H1 (cell line): Measurements from ENCODE around the gene SCNN1G. TPM values are rescaled to one million over a fixed set of nuclear protein-coding genes. Genes with fewer than 3 reads are reported as not detected.

Experiments used
- CTCF ChIA-PET: fragments of 300-600 bp; sonication (Branson Sonifier 250); formaldehyde crosslinking; loops from one replicate; lab custom pipeline; 2021; ENCODE audit not compliant: partially characterized antibody; lab: Charles Lee
- POLR2A ChIA-PET: fragments of 300-600 bp; sonication (Branson Sonifier 250); formaldehyde crosslinking; loops from one replicate; lab custom pipeline; 2021; ENCODE audit warnings: inconsistent platforms; ENCODE audit not compliant: partially characterized antibody; lab: Charles Lee
- DNase-seq, 2 experiments: peaks; one replicate each; pipeline versions ENCODE4 v3.0.0 to v3.0.0-alpha.2; 2010 to 2022; ENCODE audit warnings: low spot score in 2 of 2, low read depth in 1 of 2, mixed read lengths in 1 of 2
- FAIRE-seq: peaks from 2 replicates; lab custom pipeline; 2011; peaks lifted over from hg19 to GRCh38; lab: Jason Lieb, UNC
- H2AFZ ChIP-seq: 2 replicates; pipeline ENCODE4 v1.8.1; 2012; ENCODE audit warnings: low read length, inconsistent platforms
- H2AK5ac ChIP-seq: 2 replicates; pipeline ENCODE4 v1.6.1; 2013; ENCODE audit warnings: low read depth, low read length
- H2BK120ac ChIP-seq: replicated peaks from 2 replicates; pipeline ENCODE3; 2013; ENCODE audit warnings: low read depth, low read length, inconsistent platforms
- H2BK12ac ChIP-seq: 2 replicates; pipeline ENCODE4 v1.6.1; 2013; ENCODE audit warnings: low read depth, low read length
- H2BK15ac ChIP-seq: 2 replicates; pipeline ENCODE4 v1.6.1; 2013; ENCODE audit warnings: low read length
- H2BK20ac ChIP-seq: 2 replicates; pipeline ENCODE4 v1.6.1; 2013; ENCODE audit warnings: low read length
- H2BK5ac ChIP-seq: 2 replicates; pipeline ENCODE4 v1.6.1; 2013; ENCODE audit warnings: low read depth, low read length
- H3K14ac ChIP-seq: 2 replicates; pipeline ENCODE4 v1.6.1; 2013; ENCODE audit warnings: inconsistent platforms; ENCODE audit not compliant: insufficient read length
- H3K18ac ChIP-seq: 2 replicates; pipeline ENCODE4 v1.6.1; 2013; ENCODE audit warnings: low read length; ENCODE audit errors: extremely low read depth
- H3K23ac ChIP-seq: 2 replicates; pipeline ENCODE4 v1.6.1; 2013; ENCODE audit warnings: inconsistent platforms; ENCODE audit not compliant: insufficient read length
- H3K23me2 ChIP-seq: 2 replicates; pipeline ENCODE4 v1.6.1; 2013; ENCODE audit warnings: low read depth, low read length
- H3K27ac ChIP-seq: 2 replicates; pipeline ENCODE4 v1.6.1; 2011; ENCODE audit warnings: low read depth, low read length, inconsistent platforms
- H3K27me3 ChIP-seq, 4 experiments: replicated peaks in 1 of 4; 1 replicate in 1 of 4; 2 replicates in 3 of 4; pipeline versions ENCODE4 v1.6.1 to v1.8.1; 2011 to 2013; ENCODE audit warnings: low read length in 3 of 4, mild to moderate bottlenecking in 3 of 4, inconsistent platforms in 2 of 4, mixed read lengths in 2 of 4, moderate library complexity in 1 of 4; ENCODE audit not compliant: control insufficient read depth in 3 of 4, insufficient read depth in 3 of 4; ENCODE audit errors: extremely low read depth in 1 of 4
- H3K36me3 ChIP-seq, 4 experiments: 2 replicates each; pipeline versions ENCODE4 v1.6.1 to v1.8.1; 2011 to 2013; ENCODE audit warnings: mild to moderate bottlenecking in 4 of 4, low read length in 3 of 4, moderate library complexity in 2 of 4, control low read depth in 1 of 4, inconsistent platforms in 1 of 4; ENCODE audit not compliant: insufficient read depth in 4 of 4, control insufficient read depth in 2 of 4
- H3K4ac ChIP-seq: replicated peaks from 2 replicates; pipeline ENCODE3; 2013; ENCODE audit warnings: low read length, low read depth, mixed read lengths, inconsistent platforms; ENCODE audit not compliant: insufficient read length
- H3K4me1 ChIP-seq, 4 experiments: replicated peaks in 1 of 4; 1 replicate in 1 of 4; 2 replicates in 3 of 4; pipeline versions ENCODE4 v1.6.1 to v1.8.1; 2011 to 2013; ENCODE audit warnings: low read length in 3 of 4, inconsistent platforms in 2 of 4, mixed read lengths in 1 of 4; ENCODE audit not compliant: insufficient read depth in 4 of 4, control insufficient read depth in 3 of 4
- H3K4me2 ChIP-seq, 2 experiments: 2 replicates each; pipeline versions ENCODE4 v1.6.1 to v1.8.1; 2011 to 2013; ENCODE audit warnings: low read depth in 2 of 2, low read length in 2 of 2, control low read depth in 1 of 2, inconsistent platforms in 1 of 2, mild to moderate bottlenecking in 1 of 2; ENCODE audit not compliant: insufficient read depth in 1 of 2
- H3K4me3 ChIP-seq, 4 experiments: fragments of 200-600, 300-600 bp in 1 of 4; sonication (generic), shearing (Covaris generic), sonication (Bioruptor Twin) in 1 of 4; 2 replicates each; pipeline versions ENCODE4 v1.5.1 to v1.8.1; 2011 to 2016; ENCODE audit warnings: low read length in 4 of 4, low read depth in 3 of 4, control low read depth in 2 of 4, inconsistent platforms in 2 of 4, mild to moderate bottlenecking in 2 of 4, mixed read lengths in 1 of 4, moderate library complexity in 1 of 4; ENCODE audit not compliant: insufficient read depth in 2 of 4; ENCODE audit errors: extremely low read depth in 1 of 4
- H3K56ac ChIP-seq: replicated peaks from 2 replicates; pipeline ENCODE3; 2013; ENCODE audit warnings: low read depth, mild to moderate bottlenecking, mixed read lengths, low read length, inconsistent platforms; ENCODE audit not compliant: insufficient read length
- H3K79me1 ChIP-seq: 2 replicates; pipeline ENCODE4 v1.6.1; 2013; ENCODE audit warnings: low read depth, low read length, control low read depth
- H3K79me2 ChIP-seq, 2 experiments: 2 replicates each; pipeline versions ENCODE4 v1.6.1 to v1.8.1; 2012 to 2013; ENCODE audit warnings: low read length in 2 of 2, mild to moderate bottlenecking in 2 of 2, inconsistent platforms in 1 of 2; ENCODE audit not compliant: insufficient read depth in 2 of 2, control insufficient read depth in 1 of 2
- H3K9ac ChIP-seq, 4 experiments: replicated peaks in 1 of 4; 1 replicate in 1 of 4; 2 replicates in 3 of 4; pipeline versions ENCODE4 v1.6.1 to v1.8.1; 2011 to 2013; ENCODE audit warnings: low read depth in 3 of 4, low read length in 3 of 4, control low read depth in 2 of 4, mild to moderate bottlenecking in 2 of 4, moderate library complexity in 2 of 4, inconsistent platforms in 1 of 4; ENCODE audit errors: extremely low read depth in 1 of 4
- H3K9me3 ChIP-seq, 2 experiments: 2 replicates each; pipeline versions ENCODE4 v1.6.1 to v1.8.1; 2012 to 2013; ENCODE audit warnings: mild to moderate bottlenecking in 2 of 2, moderate library complexity in 2 of 2, control low read depth in 1 of 2, inconsistent platforms in 1 of 2, low read depth in 1 of 2, low read length in 1 of 2, mixed read lengths in 1 of 2; ENCODE audit not compliant: insufficient read depth in 2 of 2
- H4K20me1 ChIP-seq, 2 experiments: replicated peaks in 1 of 2; 2 replicates each; pipeline versions ENCODE3 to v1.8.1; 2011 to 2013; ENCODE audit warnings: inconsistent platforms in 2 of 2, low read length in 2 of 2, mild to moderate bottlenecking in 1 of 2; ENCODE audit not compliant: insufficient read depth in 2 of 2, control insufficient read depth in 1 of 2
- H4K5ac ChIP-seq: 2 replicates; pipeline ENCODE4 v1.6.1; 2013; ENCODE audit warnings: low read length, low read depth, mixed read lengths, inconsistent platforms; ENCODE audit not compliant: insufficient read length
- H4K8ac ChIP-seq: 2 replicates; pipeline ENCODE4 v1.8.0; 2013; ENCODE audit warnings: mild to moderate bottlenecking, moderate library complexity, low read length, inconsistent platforms; ENCODE audit not compliant: insufficient read depth; ENCODE audit errors: extremely low read depth
- H4K91ac ChIP-seq: replicated peaks from 2 replicates; pipeline ENCODE3; 2013; ENCODE audit warnings: low read length, mixed read lengths, inconsistent platforms; ENCODE audit not compliant: insufficient read length
- CREB1 ChIP-seq: IDR thresholded peaks from 2 replicates; pipeline ENCODE4 v1.6.1; 2012; ENCODE audit warnings: inconsistent platforms
- EZH2 ChIP-seq: fragments of 200-600 bp; sonication (generic); IDR thresholded peaks from 2 replicates; pipeline ENCODE4 v1.7.1; 2012; ENCODE audit warnings: low read depth, mild to moderate bottlenecking, moderate library complexity, low read length, inconsistent platforms; ENCODE audit not compliant: severe bottlenecking
- FOSL1 ChIP-seq: IDR thresholded peaks from 2 replicates; pipeline ENCODE4 v1.6.1; 2011; ENCODE audit warnings: mild to moderate bottlenecking, low read depth, low read length, moderate library complexity; ENCODE audit not compliant: insufficient read depth
- MAX ChIP-seq: IDR thresholded peaks from 2 replicates; pipeline ENCODE4 v1.6.1; 2012; ENCODE audit warnings: inconsistent platforms
- POLR2A ChIP-seq, 2 experiments: IDR thresholded peaks; 1 replicate in 1 of 2; 2 replicates in 1 of 2; pipeline ENCODE4 v1.6.1; 2011; ENCODE audit warnings: low read depth in 2 of 2, low read length in 2 of 2, mild to moderate bottlenecking in 2 of 2; ENCODE audit errors: control extremely low read depth in 1 of 2
- RAD21 ChIP-seq, 2 experiments: IDR thresholded peaks in 1 of 2; conservative IDR thresholded peaks in 1 of 2; 2 replicates each; pipeline ENCODE4 v1.6.1; 2011; ENCODE audit warnings: low read depth in 2 of 2, low read length in 2 of 2, improper control_type of control experiment in 1 of 2, inconsistent platforms in 1 of 2, mild to moderate bottlenecking in 1 of 2, moderate library complexity in 1 of 2
- SP2 ChIP-seq: IDR thresholded peaks from 2 replicates; pipeline ENCODE4 v1.6.1; 2012; ENCODE audit warnings: mild to moderate bottlenecking, low read length, inconsistent platforms
- SP4 ChIP-seq: IDR thresholded peaks from 2 replicates; pipeline ENCODE4 v1.6.1; 2012; ENCODE audit warnings: low read length, inconsistent platforms
- TAF1 ChIP-seq: IDR thresholded peaks from 2 replicates; pipeline ENCODE4 v1.6.1; 2011; ENCODE audit warnings: mild to moderate bottlenecking, low read depth, low read length
- TAF7 ChIP-seq: optimal IDR thresholded peaks from 2 replicates; pipeline ENCODE3; 2011; ENCODE audit warnings: low read depth, mild to moderate bottlenecking, inconsistent platforms, low read length, moderate library complexity, borderline replicate concordance
- TBP ChIP-seq: IDR thresholded peaks from 2 replicates; pipeline ENCODE4 v1.6.1; 2011; ENCODE audit warnings: low read depth, low read length, improper control_type of control experiment
- TEAD4 ChIP-seq: IDR thresholded peaks from 2 replicates; pipeline ENCODE4 v1.6.1; 2012; ENCODE audit warnings: low read depth, low read length, inconsistent platforms, mixed read lengths
- YY1 ChIP-seq: IDR thresholded peaks from 2 replicates; pipeline ENCODE4 v1.6.1; 2011; ENCODE audit warnings: low read depth, mild to moderate bottlenecking, low read length
- WGBS, 2 experiments: shearing (Covaris generic) in 1 of 2; methylation state at CpG; one replicate each; pipeline versions ENCODE4 v1.1.6 to v1.1.7; 2013 to 2015; ENCODE audit warnings: low lambda C conversion rate in 2 of 2, mixed read lengths in 2 of 2, inconsistent platforms in 1 of 2, low coverage in 1 of 2, missing lambda C conversion rate in 1 of 2; ENCODE audit not compliant: insufficient replicate concordance in 2 of 2, insufficient coverage in 1 of 2, insufficient read length in 1 of 2; ENCODE audit errors: extremely low coverage in 1 of 2, missing lambda C conversion rate in 1 of 2; 5-methylcytosine and 5-hydroxymethylcytosine counted together
- polyA plus RNA-seq, 7 experiments: library from polyadenylated mRNA; depleted of rRNA in 3 of 7; stranded (reverse) in 5 of 7; unstranded in 2 of 7; fragments of >200 nt in 5 of 7; fragments of 200-250 nt in 2 of 7; gene quantifications; 1 replicate in 5 of 7; 2 replicates in 1 of 7; 4 replicates in 1 of 7; pipeline versions ENCODE4 v1.2.1 to v1.2.3, GENCODE V29; 2011 to 2013; ENCODE audit warnings: missing spikeins in 2 of 7, mixed read lengths in 2 of 7
- total RNA-seq: library from RNA; stranded (reverse); fragmentation: NEBNext Ultra II Directional; extraction: Animal tissue kit (Norgen Biotek cat#: 25700); gene quantifications from 2 replicates; pipeline ENCODE4 v1.2.1, GENCODE V29; 2021
- TF ChIP-seq, protein P1 (sequence below): IDR thresholded peaks from 2 replicates; pipeline ENCODE4 v1.6.1; 2011; ENCODE audit warnings: low read depth, mild to moderate bottlenecking, low read length; ENCODE audit not compliant: insufficient read depth

The SCNN1G gene
- total and polyA plus RNA-seq, 2 of the 8 experiments (the other 6 are each of a cell fraction or from before 2014, with no cell fraction given): 0.73 to 1.1 TPM

DNA sequence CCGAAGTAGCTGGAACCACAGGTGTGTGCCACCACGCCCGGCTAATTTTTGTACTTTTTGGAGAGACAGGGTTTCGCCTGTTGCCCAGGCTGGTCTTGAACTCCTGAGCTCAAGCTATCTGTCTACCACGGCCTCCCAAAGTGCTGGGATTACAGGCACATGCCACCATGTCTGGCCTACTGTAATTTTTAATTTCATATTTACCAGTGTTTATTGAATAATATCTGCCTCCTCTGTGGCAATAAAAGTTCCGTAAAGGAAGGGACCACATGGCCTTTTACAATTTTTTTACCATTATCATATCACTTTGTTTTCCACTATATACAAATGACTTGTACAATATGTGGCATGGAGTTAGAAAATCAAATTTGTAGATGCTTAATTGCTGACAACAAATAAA, 41.0 kb upstream of the SCNN1G start:
- FAIRE-seq (no peak), DNase-seq (no peak)
- Histone ChIP-seq H4K91ac (no peak overlapping the region), H3K56ac (no peak overlapping the region), H3K9me3 (no peaks in the 10 kb centered on the region), H3K14ac (no peak overlapping the region), H3K27ac (no peak overlapping the region), H2AFZ (no peak overlapping the region), H3K18ac (no peak overlapping the region), H3K27me3 (no peaks in the 10 kb centered on the region), H3K23ac (no peak overlapping the region), H3K4me1 (peaks cover 8 to 15% (median 11%) of the 10 kb centered on the region in 4 experiments; a peak in 6 of 7 replicates), H2AK5ac (no peak overlapping the region), H3K4me3 (no peak overlapping the region), H2BK5ac (no peak overlapping the region), H3K4ac (no peak overlapping the region), H3K36me3 (no peaks in the 10 kb centered on the region), H3K23me2 (no peaks in the 10 kb centered on the region), H4K20me1 (peaks cover 2 to 15% of the 10 kb centered on the region in 2 experiments), H4K5ac (no peak overlapping the region), H2BK120ac (no peak overlapping the region), H3K9ac (no peak overlapping the region), H3K79me2 (peaks cover 0 to 96% of the 10 kb centered on the region in 2 experiments; a peak in 2 of 4 replicates), H2BK15ac (no peak overlapping the region), H3K79me1 (peaks cover 12% of the 10 kb centered on the region), H4K8ac (no peak overlapping the region), H2BK12ac (no peak overlapping the region), H2BK20ac (no peak overlapping the region), H3K4me2 (no peak overlapping the region)
- ChIA-PET POLR2A (interaction anchor here (0.8 kb wide), 1 partner anchor 8 kb away, joined by 4 read pairs; no protein-coding TSS in a partner anchor), CTCF (interaction anchor here (0.7 to 1.4 kb wide), 2 partner anchors 14 to 23 kb away, joined by 3 to 5 read pairs; no protein-coding TSS in a partner anchor)
- WGBS, 2 experiments: 92% methylated on average over 6 of the region's 6 CpGs; no CpG with 5 or more reads in 1 of the 2 experiments
- TF ChIP-seq SP4: no peak
- TF ChIP-seq SP2: no peak
- TF ChIP-seq, protein P1, sequence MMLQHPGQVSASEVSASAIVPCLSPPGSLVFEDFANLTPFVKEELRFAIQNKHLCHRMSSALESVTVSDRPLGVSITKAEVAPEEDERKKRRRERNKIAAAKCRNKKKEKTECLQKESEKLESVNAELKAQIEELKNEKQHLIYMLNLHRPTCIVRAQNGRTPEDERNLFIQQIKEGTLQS: no peak
- no peak for TF ChIP-seq MAX
- no peak for TF ChIP-seq TBP
- TF ChIP-seq FOSL1: no peak
- no peak for TF ChIP-seq EZH2
- TF ChIP-seq RAD21 (IDR thresholded peaks at IDR 0.05 in 1 of 2, conservative IDR thresholded peaks at IDR 0.05 in 1 of 2; ENCODE audit: low read depth in 2 of 2, low read length in 2 of 2): no peak
- TF ChIP-seq TEAD4: no peak
- TF ChIP-seq YY1: no peak
- TF ChIP-seq POLR2A (IDR thresholded peaks at IDR 0.05; ENCODE audit: control extremely low read depth in 1 of 2, low read depth in 2 of 2, low read length in 2 of 2): no peak
- no peak for TF ChIP-seq TAF7
- TF ChIP-seq TAF1: no peak
- TF ChIP-seq CREB1: no peak
